ENCODE data around the gene JARID2. TPM values are rescaled to one million over a fixed set of nuclear protein-coding genes. Genes with fewer than 3 reads are reported as not detected.
A peak's percentile ranks its signal among the peaks of the same experiment; 100 is the strongest.

JARID2 gene
- total and polyA plus RNA-seq, 9 of the 15 experiments (the other 6 are each of a cell fraction or from before 2014, with no cell fraction given), result 5.0 to 29.0 (median 15.6) TPM

DNA sequence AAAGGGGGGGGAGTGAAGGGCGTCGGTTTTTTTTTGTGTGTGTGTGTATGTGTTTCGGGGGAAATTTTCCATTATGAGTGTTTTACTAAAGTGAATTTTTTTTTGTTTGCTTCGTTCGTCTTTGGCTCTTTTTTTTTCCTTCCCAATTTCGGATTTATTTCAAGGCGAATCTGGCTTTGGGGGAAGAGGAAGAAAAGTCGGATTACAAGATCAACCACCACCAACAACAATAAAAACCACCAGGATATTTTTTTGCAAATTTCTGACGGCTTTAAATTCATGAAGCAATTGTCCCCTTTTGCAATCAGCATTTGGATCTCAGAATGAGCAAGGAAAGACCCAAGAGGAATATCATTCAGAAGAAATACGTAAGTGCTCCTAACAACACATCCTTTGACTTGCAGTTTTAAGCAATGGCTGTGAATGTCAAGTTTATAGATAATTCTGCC lies 372 bp downstream of the JARID2 start (continued):
- TF ChIP-seq HCFC1 (IDR thresholded peaks at IDR 0.05; ENCODE audit: low read depth, low read length) (no peak), ZNF764 (CRISPR knock-in tag; IDR thresholded peaks at IDR 0.05; ENCODE audit: low read depth) (no peak), TARDBP (IDR thresholded peaks at IDR 0.05) (no peak), NFE2 (IDR thresholded peaks at IDR 0.05; ENCODE audit: low read depth) (0 out of 2 replicates have a peak, but pooled peaks have one; percentile 6), RBBP5 (IDR thresholded peaks at IDR 0.05; ENCODE audit: borderline replicate concordance, insufficient read depth, low read length, poor library complexity, severe bottlenecking) (peak; percentile 14), NCOA2 (IDR thresholded peaks at IDR 0.05; ENCODE audit: partially characterized antibody in 2 of 2) (no peak), GABPB2 (CRISPR knock-in tag; conservative IDR thresholded peaks at IDR 0.05) (no peak), ILK (tag; IDR thresholded peaks at IDR 0.05; ENCODE audit: borderline replicate concordance, low read depth) (no peak), RBM14 (IDR thresholded peaks at IDR 0.05; ENCODE audit: borderline replicate concordance, insufficient read depth, low read depth, low read length) (no peak), JUNB (CRISPR knock-in tag; conservative IDR thresholded peaks at IDR 0.05) (no peak), HLTF (IDR thresholded peaks at IDR 0.05) (0 out of 2 replicates have a peak, but pooled peaks have one; percentile 45), BRD4 (IDR thresholded peaks at IDR 0.05) (no peak), NBN (IDR thresholded peaks at IDR 0.05; ENCODE audit: low read depth) (0 out of 2 replicates have a peak, but pooled peaks have one; percentile 1), SMC3 (conservative IDR thresholded peaks at IDR 0.05; ENCODE audit: insufficient read depth, low read depth, low read length) (no peak)
- TF ChIP-seq, protein P1, sequence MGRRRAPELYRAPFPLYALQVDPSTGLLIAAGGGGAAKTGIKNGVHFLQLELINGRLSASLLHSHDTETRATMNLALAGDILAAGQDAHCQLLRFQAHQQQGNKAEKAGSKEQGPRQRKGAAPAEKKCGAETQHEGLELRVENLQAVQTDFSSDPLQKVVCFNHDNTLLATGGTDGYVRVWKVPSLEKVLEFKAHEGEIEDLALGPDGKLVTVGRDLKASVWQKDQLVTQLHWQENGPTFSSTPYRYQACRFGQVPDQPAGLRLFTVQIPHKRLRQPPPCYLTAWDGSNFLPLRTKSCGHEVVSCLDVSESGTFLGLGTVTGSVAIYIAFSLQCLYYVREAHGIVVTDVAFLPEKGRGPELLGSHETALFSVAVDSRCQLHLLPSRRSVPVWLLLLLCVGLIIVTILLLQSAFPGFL (CRISPR knock-in tag; IDR thresholded peaks at IDR 0.05), result no peak
- TF ChIP-seq, protein P2, sequence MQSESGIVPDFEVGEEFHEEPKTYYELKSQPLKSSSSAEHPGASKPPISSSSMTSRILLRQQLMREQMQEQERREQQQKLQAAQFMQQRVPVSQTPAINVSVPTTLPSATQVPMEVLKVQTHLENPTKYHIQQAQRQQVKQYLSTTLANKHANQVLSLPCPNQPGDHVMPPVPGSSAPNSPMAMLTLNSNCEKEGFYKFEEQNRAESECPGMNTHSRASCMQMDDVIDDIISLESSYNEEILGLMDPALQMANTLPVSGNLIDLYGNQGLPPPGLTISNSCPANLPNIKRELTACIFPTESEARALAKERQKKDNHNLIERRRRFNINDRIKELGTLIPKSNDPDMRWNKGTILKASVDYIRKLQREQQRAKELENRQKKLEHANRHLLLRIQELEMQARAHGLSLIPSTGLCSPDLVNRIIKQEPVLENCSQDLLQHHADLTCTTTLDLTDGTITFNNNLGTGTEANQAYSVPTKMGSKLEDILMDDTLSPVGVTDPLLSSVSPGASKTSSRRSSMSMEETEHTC (IDR thresholded peaks at IDR 0.05), result no peak
- TF ChIP-seq, protein P3, sequence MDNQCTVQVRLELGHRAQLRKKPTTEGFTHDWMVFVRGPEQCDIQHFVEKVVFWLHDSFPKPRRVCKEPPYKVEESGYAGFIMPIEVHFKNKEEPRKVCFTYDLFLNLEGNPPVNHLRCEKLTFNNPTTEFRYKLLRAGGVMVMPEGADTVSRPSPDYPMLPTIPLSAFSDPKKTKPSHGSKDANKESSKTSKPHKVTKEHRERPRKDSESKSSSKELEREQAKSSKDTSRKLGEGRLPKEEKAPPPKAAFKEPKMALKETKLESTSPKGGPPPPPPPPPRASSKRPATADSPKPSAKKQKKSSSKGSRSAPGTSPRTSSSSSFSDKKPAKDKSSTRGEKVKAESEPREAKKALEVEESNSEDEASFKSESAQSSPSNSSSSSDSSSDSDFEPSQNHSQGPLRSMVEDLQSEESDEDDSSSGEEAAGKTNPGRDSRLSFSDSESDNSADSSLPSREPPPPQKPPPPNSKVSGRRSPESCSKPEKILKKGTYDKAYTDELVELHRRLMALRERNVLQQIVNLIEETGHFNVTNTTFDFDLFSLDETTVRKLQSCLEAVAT (IDR thresholded peaks at IDR 0.05), result peak in 1 of 2 experiments; percentile 93; a peak in 3 of 4 replicates
- TF ChIP-seq, protein P4, sequence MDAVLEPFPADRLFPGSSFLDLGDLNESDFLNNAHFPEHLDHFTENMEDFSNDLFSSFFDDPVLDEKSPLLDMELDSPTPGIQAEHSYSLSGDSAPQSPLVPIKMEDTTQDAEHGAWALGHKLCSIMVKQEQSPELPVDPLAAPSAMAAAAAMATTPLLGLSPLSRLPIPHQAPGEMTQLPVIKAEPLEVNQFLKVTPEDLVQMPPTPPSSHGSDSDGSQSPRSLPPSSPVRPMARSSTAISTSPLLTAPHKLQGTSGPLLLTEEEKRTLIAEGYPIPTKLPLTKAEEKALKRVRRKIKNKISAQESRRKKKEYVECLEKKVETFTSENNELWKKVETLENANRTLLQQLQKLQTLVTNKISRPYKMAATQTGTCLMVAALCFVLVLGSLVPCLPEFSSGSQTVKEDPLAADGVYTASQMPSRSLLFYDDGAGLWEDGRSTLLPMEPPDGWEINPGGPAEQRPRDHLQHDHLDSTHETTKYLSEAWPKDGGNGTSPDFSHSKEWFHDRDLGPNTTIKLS (IDR thresholded peaks at IDR 0.05; ENCODE audit: borderline replicate concordance, low read depth), result no peak
- TF ChIP-seq, protein P5, sequence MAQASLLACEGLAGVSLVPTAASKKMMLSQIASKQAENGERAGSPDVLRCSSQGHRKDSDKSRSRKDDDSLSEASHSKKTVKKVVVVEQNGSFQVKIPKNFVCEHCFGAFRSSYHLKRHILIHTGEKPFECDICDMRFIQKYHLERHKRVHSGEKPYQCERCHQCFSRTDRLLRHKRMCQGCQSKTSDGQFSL (CRISPR knock-in tag; IDR thresholded peaks at IDR 0.05), result no peak
- TF ChIP-seq, protein P5 (tag; IDR thresholded peaks at IDR 0.05), result peak in 1 of 2 experiments; percentile 21; a peak in 1 of 4 replicates
- TF ChIP-seq, protein P6, sequence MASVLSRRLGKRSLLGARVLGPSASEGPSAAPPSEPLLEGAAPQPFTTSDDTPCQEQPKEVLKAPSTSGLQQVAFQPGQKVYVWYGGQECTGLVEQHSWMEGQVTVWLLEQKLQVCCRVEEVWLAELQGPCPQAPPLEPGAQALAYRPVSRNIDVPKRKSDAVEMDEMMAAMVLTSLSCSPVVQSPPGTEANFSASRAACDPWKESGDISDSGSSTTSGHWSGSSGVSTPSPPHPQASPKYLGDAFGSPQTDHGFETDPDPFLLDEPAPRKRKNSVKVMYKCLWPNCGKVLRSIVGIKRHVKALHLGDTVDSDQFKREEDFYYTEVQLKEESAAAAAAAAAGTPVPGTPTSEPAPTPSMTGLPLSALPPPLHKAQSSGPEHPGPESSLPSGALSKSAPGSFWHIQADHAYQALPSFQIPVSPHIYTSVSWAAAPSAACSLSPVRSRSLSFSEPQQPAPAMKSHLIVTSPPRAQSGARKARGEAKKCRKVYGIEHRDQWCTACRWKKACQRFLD (CRISPR knock-in tag; IDR thresholded peaks at IDR 0.05), result no peak; the same call in 1 of the 2 replicates

Data from K562 (cell line).